ENCODE results near the gene PPFIA3. TPM values are rescaled to one million over a fixed set of nuclear protein-coding genes. Genes with fewer than 3 reads are reported as not detected.
"Not testable (repeated sequence)": the region's sequence is repeated elsewhere in the genome, so short reads cannot be mapped to it uniquely, and the experiment has no call there.

The PPFIA3 gene
- total and polyA plus RNA-seq, 2 experiments from 2014 or later = 4.4 to 8.2 TPM

- H3K9me2 ChIP-seq (replicated peaks; ENCODE audit: insufficient read depth) = no peaks in the 10 kb centered on the region
- no peak overlapping the region for H3K27ac ChIP-seq
- no peaks in the 10 kb centered on the region for H3K79me2 ChIP-seq
- H3K9me3 ChIP-seq (ENCODE audit: low read depth) = no peaks in the 10 kb centered on the region
- no peak for TF ChIP-seq EZH2 (IDR thresholded peaks at IDR 0.05; ENCODE audit: borderline replicate concordance)
- TF ChIP-seq EZH2phosphoT487 (IDR thresholded peaks at IDR 0.05; ENCODE audit: low read depth, severe bottlenecking, unreplicated experiment) = no peak
- TF ChIP-seq CTCF (IDR thresholded peaks at IDR 0.05; ENCODE audit: poor library complexity) = no peak
- H3K27me3 ChIP-seq = peaks cover 43% of the 10 kb centered on the region
- whole genome bisulfite sequencing (ENCODE audit: low lambda C conversion rate, missing lambda C conversion rate) = 75% methylated on average over 22 of the region's 23 CpGs
- no peaks in the 10 kb centered on the region for H3K36me3 ChIP-seq (replicated peaks; ENCODE audit: insufficient read depth, low read depth)
- no peak overlapping the region for H3K4me2 ChIP-seq
- H2AFZ ChIP-seq = no peak overlapping the region
- H3K4me3 ChIP-seq = no peak overlapping the region
- no peaks in the 10 kb centered on the region for H3K4me1 ChIP-seq (ENCODE audit: insufficient read depth)
- DNase-seq (ENCODE audit: low spot score) = no peak
- no peaks in the 10 kb centered on the region for H4K20me1 ChIP-seq (ENCODE audit: insufficient read depth, poor library complexity, severe bottlenecking)
These were observed 45.6 kb upstream of the PPFIA3 start for GRCh38 chr19:49073514-49074378.

DNA sequence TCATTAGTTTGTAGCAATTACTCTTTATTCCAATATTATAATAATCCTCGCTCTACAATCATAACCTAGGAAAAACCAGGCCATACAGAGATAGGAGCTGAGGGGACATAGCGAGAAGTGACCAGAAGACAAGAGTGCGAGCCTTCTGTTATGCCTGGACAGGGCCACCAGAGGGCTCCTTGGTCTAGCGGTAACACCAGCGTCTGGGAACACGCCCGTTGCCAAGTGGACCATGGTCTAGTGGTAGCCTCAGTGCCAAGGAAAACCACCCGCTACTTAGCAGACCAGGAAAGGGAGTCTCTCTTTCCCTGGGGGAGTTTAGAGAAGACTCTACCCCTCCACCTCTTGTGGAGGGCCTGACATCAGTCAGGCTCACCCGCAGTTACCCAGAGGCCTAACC, 44.5 kb upstream of the PPFIA3 start:
- not testable (repeated sequence) for H2AFZ ChIP-seq; H3K36me3 ChIP-seq (replicated peaks; ENCODE audit: insufficient read depth, low read depth); H3K4me2 ChIP-seq; H3K27ac ChIP-seq; H3K9me3 ChIP-seq (ENCODE audit: low read depth); H3K79me2 ChIP-seq; H3K4me1 ChIP-seq (ENCODE audit: insufficient read depth); H4K20me1 ChIP-seq (ENCODE audit: insufficient read depth, poor library complexity, severe bottlenecking); H3K9me2 ChIP-seq (replicated peaks; ENCODE audit: insufficient read depth); H3K4me3 ChIP-seq
- peak; percentile 63 for TF ChIP-seq CTCF (IDR thresholded peaks at IDR 0.05; ENCODE audit: poor library complexity)
- H3K27me3 ChIP-seq = peaks cover 35% of the 10 kb centered on the region
- WGBS (ENCODE audit: low lambda C conversion rate, missing lambda C conversion rate) = 21% methylated on average over 9 of the region's 9 CpGs
- peak; percentile 60 for DNase-seq (ENCODE audit: low spot score)

DNA sequence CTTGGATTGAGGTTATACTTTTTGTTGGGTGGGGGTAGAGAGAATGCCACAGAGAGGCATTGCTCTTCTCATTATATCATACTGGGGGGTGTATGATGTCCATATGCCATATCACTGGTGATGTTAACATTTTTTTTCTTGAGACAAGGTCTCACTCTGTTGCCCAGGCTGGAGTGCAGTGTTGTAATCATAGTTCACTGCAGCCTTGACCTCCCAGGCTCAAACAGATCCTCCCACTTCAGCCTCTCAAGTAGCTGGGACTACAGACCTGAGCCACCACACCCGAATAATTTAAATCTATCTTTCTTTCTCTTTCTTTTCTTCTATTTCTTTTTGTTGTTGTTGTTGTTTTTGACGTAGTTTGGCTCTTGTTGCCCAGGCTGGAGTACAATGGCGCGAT, 39.0 kb upstream of the PPFIA3 start:
- H3K9me3 ChIP-seq (ENCODE audit: low read depth) = no peaks in the 10 kb centered on the region

More for the DNA sequence above, 39.0 kb upstream of the PPFIA3 start:
- Histone ChIP-seq H2AFZ (no peak overlapping the region), H3K4me2 (no peak overlapping the region), H3K36me3 (replicated peaks; ENCODE audit: insufficient read depth, low read depth) (no peaks in the 10 kb centered on the region), H3K79me2 (peaks cover under 1% of the 10 kb centered on the region), H3K27ac (no peak overlapping the region), H3K27me3 (no peaks in the 10 kb centered on the region), H3K4me3 (no peak overlapping the region), H3K9me2 (replicated peaks; ENCODE audit: insufficient read depth) (no peaks in the 10 kb centered on the region), H3K4me1 (ENCODE audit: insufficient read depth) (peaks cover 4% of the 10 kb centered on the region), H4K20me1 (ENCODE audit: insufficient read depth, poor library complexity, severe bottlenecking) (no peaks in the 10 kb centered on the region)
- no peak for DNase-seq (ENCODE audit: low spot score)
- 89% methylated on average over 4 of the region's 4 CpGs for WGBS (ENCODE audit: low lambda C conversion rate, missing lambda C conversion rate)
- TF ChIP-seq CTCF (IDR thresholded peaks at IDR 0.05; ENCODE audit: poor library complexity) = no peak
- no peak for TF ChIP-seq EZH2phosphoT487 (IDR thresholded peaks at IDR 0.05; ENCODE audit: low read depth, severe bottlenecking, unreplicated experiment)
- no peak for TF ChIP-seq EZH2 (IDR thresholded peaks at IDR 0.05; ENCODE audit: borderline replicate concordance)
